HG03060 (cell line): ENCODE measurements around the gene ANXA11.

Experiments
- ATAC-seq: cut with Tn5 transposase; IDR thresholded peaks from one replicate; pipeline ENCODE4 v1.9.1; 2021; ENCODE audit warnings: low read depth, moderate number of reproducible peaks; ENCODE audit not compliant: unreplicated experiment

Gene ANXA11

GRCh38 chr10:80191589-80192270, 13.6 kb downstream of the ANXA11 start:
- no peak for ATAC-seq

GRCh38 chr10:80188713-80189112, 16.6 kb downstream of the ANXA11 start:
- ATAC-seq = no peak

- ATAC-seq = peak; percentile 79
These were observed 17.6 kb downstream of the ANXA11 start for GRCh38 chr10:80187465-80188409.

- ATAC-seq = no peak
These were observed 18.3 kb downstream of the ANXA11 start for GRCh38 chr10:80187060-80187459.

GRCh38 chr10:80186364-80187012, 18.8 kb downstream of the ANXA11 start:
- no peak for ATAC-seq

GRCh38 chr10:80185578-80186299, 19.6 kb downstream of the ANXA11 start:
- ATAC-seq = no peak

- ATAC-seq = no peak
These were observed 21.0 kb downstream of the ANXA11 start for GRCh38 chr10:80184291-80184690.

GRCh38 chr10:80183436-80183835, 21.9 kb downstream of the ANXA11 start:
- no peak for ATAC-seq

GRCh38 chr10:80182986-80183385, 22.4 kb downstream of the ANXA11 start:
- ATAC-seq = no peak

GRCh38 chr10:80177781-80178636, 27.3 kb downstream of the ANXA11 start:
- no peak for ATAC-seq

GRCh38 chr10:80176526-80176925, 28.8 kb downstream of the ANXA11 start:
- ATAC-seq = no peak

- ATAC-seq = no peak
These were observed 30.5 kb downstream of the ANXA11 start for GRCh38 chr10:80174641-80175395.

- ATAC-seq = no peak
These were observed 31.9 kb downstream of the ANXA11 start for GRCh38 chr10:80173466-80173865.

- ATAC-seq = no peak
These were observed 32.4 kb downstream of the ANXA11 start for GRCh38 chr10:80172896-80173295.

GRCh38 chr10:80171248-80171660, 34.1 kb downstream of the ANXA11 start:
- no peak for ATAC-seq

GRCh38 chr10:80170641-80171040, 34.7 kb downstream of the ANXA11 start:
- ATAC-seq = no peak

GRCh38 chr10:80170026-80170425, 35.3 kb downstream of the ANXA11 start:
- no peak for ATAC-seq

GRCh38 chr10:80168679-80169380, 36.5 kb downstream of the ANXA11 start:
- ATAC-seq = no peak
